NCI-H1694 (cell line): ENCODE measurements around the gene TMX3.
A peak's percentile ranks its signal among the peaks of the same experiment; 100 is the strongest.

ENCODE experiments used
- DNase-seq: peaks from one replicate; lab custom pipeline; 2025; lab: John Stamatoyannopoulos, UW

TMX3 gene

GRCh38 chr18:68707646-68708045, 7.3 kb downstream of the TMX3 start:
- no peak for DNase-seq

DNA sequence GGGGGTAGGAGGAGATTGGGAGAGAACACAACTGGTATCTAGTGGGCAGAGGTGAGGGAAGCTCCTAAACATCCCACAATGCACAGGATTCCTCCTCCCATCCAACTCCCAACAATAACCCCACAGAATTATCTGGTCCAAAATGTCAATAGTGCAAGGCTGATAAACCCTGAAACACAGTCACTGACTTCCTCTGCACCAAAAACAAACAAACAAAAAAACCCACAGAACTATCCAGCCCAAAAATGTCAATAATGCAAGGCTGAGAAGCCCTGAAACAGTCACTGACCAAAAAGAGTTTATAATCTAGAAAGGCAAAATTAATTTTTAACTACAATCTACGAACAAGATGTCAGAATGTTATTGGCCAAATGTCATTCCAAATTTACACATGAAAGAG, 9.8 kb downstream of the TMX3 start:
- no peak for DNase-seq

- no peak for DNase-seq
Observed at GRCh38 chr18:68703326-68703725, 11.6 kb downstream of the TMX3 start.

- DNase-seq, result no peak
Observed at GRCh38 chr18:68701353-68701752, 13.6 kb downstream of the TMX3 start.

- DNase-seq, result no peak
Observed at GRCh38 chr18:68699043-68699442, 15.9 kb downstream of the TMX3 start.

DNA sequence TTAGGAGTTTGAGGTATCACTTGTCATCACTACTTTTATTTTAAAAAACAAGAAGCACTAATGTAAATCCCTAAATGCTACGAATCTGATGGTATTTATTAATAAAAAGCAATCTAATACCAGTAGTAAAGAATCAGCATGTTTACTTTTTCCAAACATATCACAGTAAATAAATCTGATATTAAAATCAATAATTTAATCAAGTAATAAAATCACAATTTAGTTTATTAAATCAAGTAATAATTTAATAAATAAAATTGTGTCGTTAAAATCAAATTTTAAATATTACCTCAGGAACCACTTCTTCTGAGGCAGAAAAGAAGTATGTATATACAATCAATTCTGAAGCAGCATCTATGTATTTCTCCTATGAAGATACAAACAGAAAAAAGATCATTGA, 18.0 kb downstream of the TMX3 start:
- no peak for DNase-seq

GRCh38 chr18:68694316-68694715, 20.6 kb downstream of the TMX3 start:
- DNase-seq, result no peak

- no peak for DNase-seq
Observed at GRCh38 chr18:68693091-68693815, 21.7 kb downstream of the TMX3 start.

DNA sequence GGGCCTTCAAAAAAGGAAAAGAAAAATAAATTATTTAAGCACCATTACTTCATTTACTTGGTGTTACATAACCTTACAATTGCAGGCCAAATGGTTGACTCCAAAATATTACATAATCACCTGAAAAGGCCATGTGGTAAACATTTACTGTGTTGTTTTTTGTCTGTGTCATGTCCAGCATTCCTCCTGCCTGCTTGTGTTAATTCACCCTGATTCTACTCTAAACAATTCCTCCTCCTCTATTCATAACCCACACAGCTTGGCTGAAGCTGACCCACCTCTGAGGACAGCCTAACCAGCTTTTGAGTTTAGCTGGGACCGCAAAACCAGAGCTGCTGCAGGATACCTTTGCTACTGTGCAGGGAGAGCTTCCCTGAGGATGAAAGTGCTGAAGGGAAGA, 35.4 kb downstream of the TMX3 start:
- DNase-seq, result no peak

GRCh38 chr18:68676913-68677312, 38.0 kb downstream of the TMX3 start:
- no peak for DNase-seq

DNA sequence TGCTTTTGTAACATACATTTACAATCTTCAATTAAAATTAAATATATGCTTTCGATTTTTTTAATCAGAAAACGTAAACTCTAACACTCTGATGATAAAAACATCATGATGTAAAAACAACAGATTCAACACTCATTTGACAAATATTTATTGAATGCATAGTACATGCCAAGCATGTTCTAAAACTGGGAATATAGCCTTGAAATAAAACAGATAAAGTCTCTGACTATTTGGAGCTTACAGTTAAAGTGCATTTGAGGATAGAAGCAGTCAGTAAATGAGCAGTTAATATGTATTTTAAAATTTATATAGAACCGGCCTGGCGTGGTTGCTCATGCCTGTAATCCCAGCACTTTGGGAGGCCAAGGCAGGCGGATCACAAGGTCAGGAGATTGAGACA, 47.8 kb downstream of the TMX3 start:
- DNase-seq, result no peak

GRCh38 chr18:68666381-68666780, 48.5 kb downstream of the TMX3 start:
- DNase-seq, result no peak

GRCh38 chr18:68665628-68666027, 49.3 kb downstream of the TMX3 start:
- no peak for DNase-seq

DNA sequence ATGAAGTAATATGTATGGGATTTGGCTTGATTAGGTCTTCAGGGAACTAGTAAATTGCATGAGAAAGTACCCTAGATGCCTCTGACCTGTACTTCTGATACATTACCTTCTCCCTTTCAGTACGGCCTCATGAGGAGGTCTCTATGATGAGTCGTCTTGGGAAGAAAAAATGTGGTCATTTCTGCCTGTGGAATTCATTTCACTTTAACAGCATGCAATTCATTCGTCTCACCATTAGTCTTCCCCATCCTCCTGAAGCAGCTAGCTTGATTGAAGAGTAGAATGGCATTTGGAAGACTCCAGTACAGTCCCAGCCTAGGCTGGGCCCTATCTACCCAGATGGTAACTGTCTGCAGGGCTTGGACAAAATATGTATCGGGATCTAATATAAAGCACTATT, 52.2 kb downstream of the TMX3 start:
- DNase-seq, result no peak

- DNase-seq, result peak; percentile 59
Observed at GRCh38 chr18:68660354-68661183, 54.3 kb downstream of the TMX3 start.

DNA sequence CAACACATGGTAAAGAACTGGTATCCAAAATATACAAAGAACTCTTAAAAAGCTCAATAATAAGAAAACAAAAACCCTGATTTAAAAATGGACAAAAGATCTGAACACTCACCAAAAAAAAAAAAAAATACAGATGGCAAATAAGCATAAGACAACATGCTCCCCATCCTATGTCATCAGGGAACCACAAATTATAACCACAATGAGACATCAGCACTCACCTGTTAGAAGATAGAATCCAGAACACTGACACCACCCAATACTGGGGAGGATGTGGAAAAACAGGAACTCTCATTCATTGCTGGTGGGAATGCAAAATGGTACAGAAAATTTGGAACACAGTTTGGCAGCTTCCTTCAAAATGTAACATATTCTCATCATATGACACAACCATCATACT, 66.7 kb downstream of the TMX3 start:
- DNase-seq, result no peak

DNA sequence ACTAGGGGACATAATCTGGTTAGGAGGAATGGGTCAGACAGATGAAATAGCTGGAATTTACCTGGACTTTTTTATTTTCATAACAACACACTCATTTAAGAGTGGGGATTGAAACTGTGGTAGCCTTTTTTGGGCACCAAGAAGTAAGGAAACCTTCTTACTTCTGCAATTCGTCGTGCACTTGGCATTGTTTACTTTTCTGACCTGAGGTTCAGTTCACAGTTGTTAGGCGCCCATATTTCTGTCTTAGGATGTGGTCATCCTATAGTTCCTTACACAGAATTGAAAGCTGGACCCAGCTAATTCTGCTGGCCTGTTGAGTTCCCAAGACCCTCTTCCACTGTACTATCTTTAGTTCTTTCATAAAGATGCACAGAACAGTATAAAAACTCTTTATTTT, 72.9 kb downstream of the TMX3 start:
- DNase-seq, result no peak

DNA sequence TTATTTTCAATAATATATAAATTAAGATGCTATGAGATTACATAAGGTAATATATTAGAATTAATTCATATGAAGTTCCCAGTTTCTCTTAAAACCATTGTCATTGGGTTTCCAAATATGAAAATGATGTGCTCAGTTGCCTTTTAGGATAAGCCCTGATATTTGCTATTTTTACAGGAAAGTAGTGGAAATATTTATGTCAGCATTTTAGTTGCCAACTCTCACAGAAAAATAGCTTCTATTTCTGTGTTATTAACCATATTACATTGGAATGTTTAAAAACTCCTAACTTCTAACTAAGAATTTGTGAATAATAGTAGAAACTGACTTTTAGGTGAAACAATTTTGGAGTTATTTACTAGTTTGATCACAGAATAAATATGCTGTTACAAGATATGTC, 74.0 kb downstream of the TMX3 start:
- DNase-seq, result no peak

DNA sequence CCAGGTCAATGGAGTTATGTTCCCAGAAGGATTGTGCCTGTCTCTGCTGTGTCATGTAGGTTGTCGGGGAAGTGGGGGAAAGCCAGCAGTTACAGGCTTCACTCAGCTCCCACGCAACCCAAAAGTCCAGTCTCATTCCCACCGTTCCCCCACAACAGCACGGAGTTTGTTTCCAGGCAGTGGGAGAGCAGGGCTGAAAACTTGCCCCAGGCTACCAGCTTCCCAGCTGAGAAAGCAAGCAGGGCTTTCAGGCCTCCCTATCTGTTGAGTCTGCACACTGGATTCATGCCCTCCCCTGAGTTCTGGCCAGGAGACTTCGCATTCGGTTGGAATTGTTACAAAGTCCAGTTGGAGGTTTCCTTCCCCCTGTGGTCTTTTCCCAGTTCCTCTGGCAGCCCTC, 76.3 kb downstream of the TMX3 start:
- DNase-seq, result no peak

DNA sequence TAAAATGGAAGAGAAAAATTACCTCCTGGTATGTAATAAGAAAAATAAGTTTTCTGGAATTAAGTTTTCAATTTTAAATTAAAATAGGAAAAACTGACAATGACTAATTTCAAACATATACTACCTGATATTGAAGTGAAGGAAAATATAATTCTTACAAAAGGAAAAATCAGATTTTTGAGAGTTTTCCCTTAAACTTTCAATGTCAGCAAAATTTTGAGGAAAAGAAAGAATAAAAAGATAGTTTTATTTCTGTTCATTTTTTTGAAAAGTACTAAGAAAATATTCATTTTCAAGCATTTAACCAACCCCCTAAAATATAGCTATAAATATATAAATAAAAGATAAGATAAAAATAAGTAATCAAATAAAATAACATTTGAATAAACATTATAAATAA, 87.1 kb downstream of the TMX3 start:
- DNase-seq, result no peak
